ENCODE results near the gene PIGW.

PIGW gene

DNA sequence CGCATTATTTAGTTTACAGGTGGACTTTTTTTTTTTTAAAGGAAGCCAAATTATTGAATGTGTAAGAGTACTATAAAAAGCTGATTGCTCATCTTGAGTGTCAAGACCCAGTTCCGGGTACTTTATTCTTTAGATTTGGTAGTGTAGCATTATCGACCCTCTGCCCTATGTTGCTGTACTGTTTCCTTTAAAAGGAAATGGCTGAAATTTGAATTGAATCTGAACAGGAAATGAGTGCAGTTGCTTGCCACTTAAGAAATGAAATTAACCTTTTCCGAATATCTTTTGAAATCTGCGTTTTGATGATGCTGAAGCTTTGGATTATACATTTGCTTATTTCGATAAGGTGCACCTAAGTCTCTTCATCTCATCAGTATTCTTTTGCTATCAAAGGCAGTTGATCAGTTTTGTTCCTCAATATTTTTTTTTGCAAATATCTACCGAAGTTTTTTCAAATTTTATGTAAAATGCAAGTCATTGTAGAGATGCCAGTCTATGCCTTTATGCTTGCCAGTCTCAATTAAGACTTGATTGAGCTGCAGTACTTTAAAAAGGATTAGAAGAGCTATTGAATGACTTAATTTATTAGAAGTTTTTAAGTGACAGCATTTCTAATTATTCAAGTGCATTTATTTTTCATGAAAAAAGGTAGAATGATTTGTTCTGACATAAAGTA, 11.8 kb downstream of the PIGW start:
- no peak for DNase-seq

DNA sequence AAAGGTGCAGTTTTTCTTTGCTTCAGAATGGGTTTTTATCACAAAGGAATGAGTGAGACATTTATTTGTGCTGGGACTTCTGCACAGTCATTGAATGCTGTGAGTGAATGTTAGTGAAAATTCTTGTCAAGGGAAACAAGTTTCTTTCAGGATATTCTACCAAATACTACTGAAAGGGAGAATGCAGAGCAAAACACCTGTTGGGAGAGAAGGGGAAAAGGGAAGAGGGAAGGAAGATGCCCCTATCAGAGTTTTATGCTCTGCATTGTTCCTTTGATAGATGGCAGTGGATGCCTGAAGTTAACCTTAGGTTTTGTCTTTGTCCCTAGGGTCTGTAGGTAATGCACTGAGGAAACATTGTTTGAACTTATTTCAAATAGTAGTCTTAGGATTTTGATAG, 13.0 kb downstream of the PIGW start:
- DNase-seq, result no peak

DNA sequence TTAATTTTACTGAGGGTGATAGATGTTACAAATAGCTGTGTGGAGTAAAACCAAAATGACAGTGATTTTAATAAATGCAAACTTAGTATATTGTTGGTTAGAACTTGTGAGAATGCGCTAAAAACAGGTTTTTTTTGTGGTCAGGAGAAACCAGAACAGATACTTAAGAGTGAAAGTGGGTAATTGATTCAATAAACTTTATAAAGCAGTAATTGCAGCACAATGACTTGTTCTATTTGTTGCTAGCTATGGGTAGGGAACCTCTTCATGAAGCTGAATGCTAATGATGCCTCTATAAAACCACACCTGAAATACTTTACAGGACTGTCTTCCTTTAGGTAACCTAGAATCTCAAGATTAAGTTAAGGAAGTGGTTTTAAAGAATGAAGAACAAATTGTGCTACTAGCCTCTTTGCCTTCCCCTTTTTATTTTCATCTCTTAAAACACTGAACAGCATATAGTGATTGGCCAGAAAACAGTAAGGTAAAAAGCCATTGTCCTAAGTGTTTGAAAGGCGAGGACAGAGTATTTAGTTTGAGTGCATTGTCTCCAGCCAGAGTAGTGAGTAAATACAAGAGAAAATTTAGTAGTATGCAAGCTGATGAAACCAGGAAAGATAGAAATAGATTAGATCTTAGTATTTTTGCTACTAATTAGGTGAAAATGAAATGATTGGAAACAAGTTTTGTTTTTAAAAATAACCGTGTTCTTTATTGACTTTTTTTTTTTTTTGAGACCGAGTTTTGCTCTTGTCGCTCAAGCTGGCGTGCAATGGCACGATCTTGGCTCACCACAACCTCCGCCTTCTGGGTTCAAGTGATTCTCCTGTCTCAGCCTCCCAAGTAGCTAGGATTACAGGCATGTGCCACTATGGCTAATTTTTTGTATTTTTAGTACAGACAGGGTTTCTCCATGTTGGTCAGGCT, 16.0 kb downstream of the PIGW start:
- DNase-seq, result no peak

DNA sequence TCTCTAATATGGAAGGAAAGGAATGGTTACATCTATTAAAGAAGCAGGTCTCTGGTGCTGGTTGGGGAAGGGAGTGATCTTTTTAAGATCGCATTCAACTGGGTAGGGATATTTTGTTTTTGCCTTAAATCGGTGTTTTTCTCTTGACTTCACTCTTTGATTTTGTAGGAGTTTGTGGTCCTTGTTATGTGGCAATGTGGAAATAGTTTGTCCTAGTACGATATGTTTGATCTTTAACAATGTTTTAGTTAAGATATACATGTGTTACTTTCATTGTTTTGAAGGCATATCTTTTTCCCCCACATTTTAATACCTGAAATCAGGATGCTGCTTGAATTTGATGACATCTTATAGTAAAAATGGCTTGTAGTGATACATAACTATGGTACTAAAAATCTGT, 18.7 kb downstream of the PIGW start:
- no peak for DNase-seq

DNA sequence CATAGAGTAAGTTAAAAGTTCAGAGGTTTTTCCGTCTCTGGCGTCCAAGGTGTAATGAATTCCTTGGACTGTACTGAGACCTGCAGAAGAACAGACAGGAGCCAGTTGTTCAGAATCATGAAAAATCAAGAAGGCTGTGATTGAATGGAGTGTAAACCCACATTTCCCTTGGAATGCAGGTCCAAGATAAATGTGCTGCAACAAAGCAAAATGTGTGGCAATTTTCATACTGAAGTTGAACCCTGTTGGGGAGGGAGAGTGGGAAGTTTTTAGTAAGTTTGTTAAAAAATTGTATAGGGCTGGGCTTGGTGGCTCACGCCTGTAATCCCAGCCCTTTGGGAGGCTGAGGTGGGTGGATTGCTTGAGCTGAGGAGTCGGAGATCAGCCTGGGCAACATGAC, 31.3 kb downstream of the PIGW start:
- no peak for DNase-seq

DNA sequence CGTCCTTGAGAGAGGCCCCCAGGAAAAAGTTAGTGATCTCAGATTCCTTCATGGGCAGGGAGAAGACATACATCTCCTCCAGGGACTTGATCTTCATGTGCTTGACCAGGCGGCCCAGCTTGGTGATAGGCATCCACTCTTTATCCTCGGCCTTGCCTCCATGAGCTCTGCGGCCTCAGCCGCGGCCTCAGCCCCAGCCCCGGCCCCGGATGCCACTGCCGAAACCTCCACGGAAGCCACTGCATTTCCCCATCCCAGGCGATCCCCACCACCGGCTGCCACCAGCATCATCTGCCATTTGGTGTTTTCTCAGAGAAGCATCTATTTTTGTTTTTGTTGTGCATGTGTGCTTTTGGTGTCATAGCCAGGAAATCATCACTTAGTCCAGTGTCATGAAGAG, 40.2 kb downstream of the PIGW start:
- no peak for DNase-seq

DNA sequence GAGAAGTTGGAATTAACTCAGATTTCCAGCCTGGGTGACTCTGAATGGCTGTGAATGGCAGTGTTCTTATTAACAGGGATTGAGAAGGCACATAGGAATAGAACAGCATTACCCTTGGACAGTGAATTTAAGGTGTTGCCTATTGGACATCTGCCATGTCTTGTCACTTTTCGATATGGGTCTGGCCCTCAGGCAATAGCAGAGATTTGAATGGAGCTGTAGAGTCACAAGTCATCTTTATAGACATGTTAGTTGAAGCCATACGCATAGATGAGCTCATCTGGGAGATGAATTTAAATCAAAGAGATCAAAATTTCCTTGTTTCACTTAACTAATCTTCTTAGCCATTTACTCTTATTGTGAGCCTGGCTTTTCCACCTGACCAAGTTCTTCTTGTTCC, 42.0 kb downstream of the PIGW start:
- no peak for DNase-seq

DNA sequence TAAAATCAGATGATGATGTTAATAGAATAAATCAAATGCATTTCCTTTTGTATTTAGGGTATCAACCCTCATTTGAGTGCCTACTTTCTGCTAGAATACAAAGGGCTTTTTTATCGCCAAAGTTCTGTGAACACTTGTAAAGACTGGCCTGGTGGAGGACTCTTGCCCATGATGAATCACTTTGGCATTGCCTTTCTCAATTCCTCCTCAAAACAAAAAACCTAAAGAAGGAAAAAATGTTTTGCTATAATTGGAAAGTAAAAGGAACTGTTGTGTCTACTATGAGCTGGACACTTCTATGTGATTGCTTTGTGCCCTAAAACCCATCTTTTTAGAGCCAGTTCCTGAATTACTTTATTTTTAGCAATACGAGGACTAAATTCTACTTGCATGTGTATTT, 43.9 kb downstream of the PIGW start:
- DNase-seq, result no peak

DNA sequence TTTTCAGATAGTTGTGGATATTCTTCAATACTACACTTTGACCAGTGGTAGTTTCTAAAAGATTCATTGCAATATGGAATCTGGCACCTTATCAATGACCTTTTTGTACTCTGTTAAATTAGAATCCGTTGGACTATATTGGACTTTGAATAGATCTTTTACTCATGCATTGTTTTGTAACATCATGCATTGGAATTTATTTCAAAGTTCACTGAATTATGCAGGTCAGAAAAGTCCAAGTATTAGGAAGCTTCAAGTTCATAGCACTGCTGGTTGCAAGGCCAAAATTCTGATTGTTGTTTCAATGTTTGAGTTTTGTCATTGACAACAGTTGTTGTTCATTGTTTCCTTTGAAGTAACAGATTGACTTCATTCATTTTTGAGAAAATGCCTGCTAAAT, 49.0 kb downstream of the PIGW start:
- DNase-seq, result no peak

DNA sequence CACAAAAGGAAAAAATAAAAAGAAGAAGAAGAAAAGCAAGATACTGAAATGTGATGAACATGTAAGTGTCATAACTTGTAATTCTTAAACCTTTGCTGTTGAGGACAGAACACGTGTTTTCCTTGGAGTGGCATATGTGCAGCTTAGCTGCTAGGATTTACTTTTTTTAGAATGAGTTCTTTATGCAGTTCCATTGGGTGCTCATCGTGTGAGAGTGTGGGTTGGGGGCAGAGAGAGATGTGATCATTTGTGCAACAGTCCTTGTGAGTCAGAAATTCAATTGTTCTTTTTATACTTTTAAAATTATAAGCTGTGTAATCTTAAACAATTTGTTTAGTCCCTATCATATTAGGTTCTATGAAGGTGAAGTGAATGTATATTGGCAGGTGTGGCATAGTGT, 51.4 kb downstream of the PIGW start:
- no peak for DNase-seq

Measured in stimulated activated CD4-positive, alpha-beta T cell treated with anti-CD3 and anti-CD28 coated beads, Interleukin-4, amount 100 ng/mL, for 1 hour (primary cell).